Esophagus muscularis mucosa (tissue), 4 donors: ENCODE measurements around the gene ZNF423.

Experiments used
- EP300 ChIP-seq: sonication (generic); formaldehyde crosslinking; IDR thresholded peaks from one replicate; pipeline ENCODE4 v1.6.1; 2017; ENCODE audit warnings: antibody characterized with exemption
- POLR2A ChIP-seq: fragments of 450-650 bp; IDR thresholded peaks from one replicate; pipeline ENCODE4 v1.6.1; 2017; ENCODE audit warnings: antibody characterized with exemption, moderate library complexity, mild to moderate bottlenecking, low read depth
- POLR2AphosphoS5 ChIP-seq, 2 donors: sonication (generic); formaldehyde crosslinking; IDR thresholded peaks; one replicate each; pipeline ENCODE4 v1.6.1; 2017; ENCODE audit warnings: antibody characterized with exemption in 2 of 2
- TF ChIP-seq, protein P1 (sequence below), 3 experiments: fragments of 200-600 bp in 2 of 3; fragments of 450-650 bp in 1 of 3; sonication (generic) in 2 of 3; IDR thresholded peaks; one replicate each; pipeline ENCODE4 v1.5.1; 2017 to 2019; ENCODE audit warnings: antibody characterized with exemption in 3 of 3, mild to moderate bottlenecking in 2 of 3, moderate library complexity in 1 of 3

DNA sequence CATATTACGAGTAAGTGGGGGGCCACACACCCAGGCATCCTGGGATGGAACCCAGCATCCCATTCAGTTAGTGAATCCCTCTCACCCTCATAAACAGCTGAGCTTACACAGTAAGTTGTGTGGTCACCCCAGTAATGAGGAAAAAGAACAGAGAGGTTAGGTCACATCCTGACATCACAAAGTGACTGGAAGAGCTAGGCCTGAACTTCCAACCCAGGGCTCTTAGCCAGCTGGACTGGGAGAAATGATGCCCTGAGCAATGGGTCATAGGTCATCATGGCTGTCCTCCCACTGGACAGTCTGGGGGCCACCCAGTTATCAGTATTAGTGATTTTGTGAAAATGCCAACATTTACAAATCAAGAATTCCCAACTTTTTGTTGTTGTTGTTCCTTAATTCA is 205.3 kb downstream of the ZNF423 start:
- TF ChIP-seq, protein P1, sequence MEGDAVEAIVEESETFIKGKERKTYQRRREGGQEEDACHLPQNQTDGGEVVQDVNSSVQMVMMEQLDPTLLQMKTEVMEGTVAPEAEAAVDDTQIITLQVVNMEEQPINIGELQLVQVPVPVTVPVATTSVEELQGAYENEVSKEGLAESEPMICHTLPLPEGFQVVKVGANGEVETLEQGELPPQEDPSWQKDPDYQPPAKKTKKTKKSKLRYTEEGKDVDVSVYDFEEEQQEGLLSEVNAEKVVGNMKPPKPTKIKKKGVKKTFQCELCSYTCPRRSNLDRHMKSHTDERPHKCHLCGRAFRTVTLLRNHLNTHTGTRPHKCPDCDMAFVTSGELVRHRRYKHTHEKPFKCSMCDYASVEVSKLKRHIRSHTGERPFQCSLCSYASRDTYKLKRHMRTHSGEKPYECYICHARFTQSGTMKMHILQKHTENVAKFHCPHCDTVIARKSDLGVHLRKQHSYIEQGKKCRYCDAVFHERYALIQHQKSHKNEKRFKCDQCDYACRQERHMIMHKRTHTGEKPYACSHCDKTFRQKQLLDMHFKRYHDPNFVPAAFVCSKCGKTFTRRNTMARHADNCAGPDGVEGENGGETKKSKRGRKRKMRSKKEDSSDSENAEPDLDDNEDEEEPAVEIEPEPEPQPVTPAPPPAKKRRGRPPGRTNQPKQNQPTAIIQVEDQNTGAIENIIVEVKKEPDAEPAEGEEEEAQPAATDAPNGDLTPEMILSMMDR (IDR thresholded peaks at IDR 0.05) = no peak
- TF ChIP-seq POLR2A = no peak
- TF ChIP-seq POLR2AphosphoS5 (IDR thresholded peaks at IDR 0.05) = no peak
- no peak for TF ChIP-seq EP300
